ENCODE measurements around the gene ILF3.
A peak's percentile ranks its signal among the peaks of the same experiment; 100 is the strongest.

ILF3 gene

GRCh38 chr19:10631874-10632273 is 22.3 kb upstream of the ILF3 start:
- Mint-ChIP-seq H3K4me3 (no peak overlapping the region), H3K36me3 (ENCODE audit: insufficient read depth) (peaks cover 95% of the 10 kb centered on the region), H3K9me3 (no peaks in the 10 kb centered on the region), H3K4me1 (ENCODE audit: low read depth in 2 of 2) (peaks cover 4 to 14% of the 10 kb centered on the region in 2 donors), H3K27ac (no peak overlapping the region), H3K27me3 (no peaks in the 10 kb centered on the region)
- no peak for DNase-seq
- no peak for ATAC-seq (replicated peaks)

- Mint-ChIP-seq H3K36me3 (ENCODE audit: insufficient read depth) (peaks cover 93% of the 10 kb centered on the region), H3K4me3 (no peak overlapping the region), H3K4me1 (ENCODE audit: low read depth in 2 of 2) (peaks cover 10 to 21% of the 10 kb centered on the region in 2 donors), H3K27me3 (no peaks in the 10 kb centered on the region), H3K27ac (no peak overlapping the region), H3K9me3 (no peaks in the 10 kb centered on the region)
- DNase-seq (no peak), ATAC-seq (replicated peaks) (no peak)
Observed at GRCh38 chr19:10634430-10634829, 19.7 kb upstream of the ILF3 start.

GRCh38 chr19:10634963-10635362 is 19.2 kb upstream of the ILF3 start:
- H3K4me1 Mint-ChIP-seq (ENCODE audit: low read depth in 2 of 2), result peaks cover 10 to 21% of the 10 kb centered on the region in 2 donors
- peaks cover 91% of the 10 kb centered on the region for H3K36me3 Mint-ChIP-seq (ENCODE audit: insufficient read depth)

GRCh38 chr19:10636304-10636972 is 17.7 kb upstream of the ILF3 start:
- Mint-ChIP-seq H3K36me3 (ENCODE audit: insufficient read depth) (peaks cover 91% of the 10 kb centered on the region), H3K27ac (no peak overlapping the region), H3K4me3 (no peak overlapping the region), H3K27me3 (no peaks in the 10 kb centered on the region), H3K4me1 (ENCODE audit: low read depth in 2 of 2) (peaks cover 10 to 17% of the 10 kb centered on the region in 2 donors), H3K9me3 (no peaks in the 10 kb centered on the region)
- ATAC-seq (replicated peaks), result no peak
- no peak for DNase-seq

More at GRCh38 chr19:10634963-10635362, 19.2 kb upstream of the ILF3 start:
- H3K27ac Mint-ChIP-seq, result no peak overlapping the region
- H3K27me3 Mint-ChIP-seq, result no peaks in the 10 kb centered on the region
- no peak for DNase-seq
- no peaks in the 10 kb centered on the region for H3K9me3 Mint-ChIP-seq
- ATAC-seq (replicated peaks), result no peak
- H3K4me3 Mint-ChIP-seq, result no peak overlapping the region

GRCh38 chr19:10637894-10638293 is 16.3 kb upstream of the ILF3 start:
- no peak for ATAC-seq (replicated peaks)
- Mint-ChIP-seq H3K4me3 (no peak overlapping the region), H3K4me1 (ENCODE audit: low read depth in 2 of 2) (peaks cover 10 to 17% of the 10 kb centered on the region in 2 donors), H3K27me3 (no peaks in the 10 kb centered on the region), H3K27ac (peak overlapping the region; percentile 71 to 87), H3K36me3 (ENCODE audit: insufficient read depth) (peaks cover 91% of the 10 kb centered on the region), H3K9me3 (no peaks in the 10 kb centered on the region)
- no peak for DNase-seq

GRCh38 chr19:10639836-10640235 is 14.3 kb upstream of the ILF3 start:
- H3K4me3 Mint-ChIP-seq, result no peak overlapping the region
- H3K9me3 Mint-ChIP-seq, result no peaks in the 10 kb centered on the region
- H3K27me3 Mint-ChIP-seq, result no peaks in the 10 kb centered on the region
- DNase-seq, result no peak
- peaks cover 81% of the 10 kb centered on the region for H3K36me3 Mint-ChIP-seq (ENCODE audit: insufficient read depth)
- peak overlapping the region; percentile 60 to 77 for H3K27ac Mint-ChIP-seq
- ATAC-seq (replicated peaks), result peak; percentile 39
- H3K4me1 Mint-ChIP-seq (ENCODE audit: low read depth in 2 of 2), result peaks cover 18 to 25% of the 10 kb centered on the region in 2 donors

GRCh38 chr19:10640361-10640760 is 13.8 kb upstream of the ILF3 start:
- Mint-ChIP-seq H3K4me3 (no peak overlapping the region), H3K27me3 (no peaks in the 10 kb centered on the region), H3K36me3 (ENCODE audit: insufficient read depth) (peaks cover 76% of the 10 kb centered on the region), H3K9me3 (no peaks in the 10 kb centered on the region), H3K27ac (peak overlapping the region in 1 of 2 donors; percentile 25), H3K4me1 (ENCODE audit: low read depth in 2 of 2) (peaks cover 17 to 25% of the 10 kb centered on the region in 2 donors)
- ATAC-seq (replicated peaks) (no peak), DNase-seq (no peak)

- Mint-ChIP-seq H3K4me3 (no peak overlapping the region), H3K27me3 (no peaks in the 10 kb centered on the region), H3K4me1 (ENCODE audit: low read depth in 2 of 2) (peaks cover 17 to 21% of the 10 kb centered on the region in 2 donors), H3K9me3 (no peaks in the 10 kb centered on the region), H3K36me3 (ENCODE audit: insufficient read depth) (peaks cover 67% of the 10 kb centered on the region), H3K27ac (peak overlapping the region in 1 of 2 donors; percentile 25)
- ATAC-seq (replicated peaks) (no peak), DNase-seq (no peak)
Observed at GRCh38 chr19:10641248-10641647, 12.9 kb upstream of the ILF3 start.

GRCh38 chr19:10642473-10643171 is 11.5 kb upstream of the ILF3 start:
- no peaks in the 10 kb centered on the region for H3K27me3 Mint-ChIP-seq
- peaks cover 60% of the 10 kb centered on the region for H3K36me3 Mint-ChIP-seq (ENCODE audit: insufficient read depth)
- H3K27ac Mint-ChIP-seq, result peak overlapping the region; percentile 73 to 79
- ATAC-seq (replicated peaks) (no peak), DNase-seq (no peak)
- no peaks in the 10 kb centered on the region for H3K9me3 Mint-ChIP-seq
- no peak overlapping the region for H3K4me3 Mint-ChIP-seq
- H3K4me1 Mint-ChIP-seq (ENCODE audit: low read depth in 2 of 2), result peaks cover 14 to 17% of the 10 kb centered on the region in 2 donors

- DNase-seq (no peak), ATAC-seq (replicated peaks) (no peak)
- H3K36me3 Mint-ChIP-seq (ENCODE audit: insufficient read depth), result peaks cover 53% of the 10 kb centered on the region
- H3K4me1 Mint-ChIP-seq (ENCODE audit: low read depth in 2 of 2), result peaks cover 8 to 11% of the 10 kb centered on the region in 2 donors
- H3K9me3 Mint-ChIP-seq, result no peaks in the 10 kb centered on the region
- H3K27me3 Mint-ChIP-seq, result no peaks in the 10 kb centered on the region
- H3K4me3 Mint-ChIP-seq, result peak overlapping the region in 1 of 2 donors; percentile 46
- H3K27ac Mint-ChIP-seq, result peak overlapping the region; percentile 73 to 79
Observed at GRCh38 chr19:10643172-10643967, 10.8 kb upstream of the ILF3 start.

- Mint-ChIP-seq H3K36me3 (ENCODE audit: insufficient read depth) (peaks cover 48% of the 10 kb centered on the region), H3K4me3 (no peak overlapping the region), H3K27me3 (no peaks in the 10 kb centered on the region), H3K9me3 (no peaks in the 10 kb centered on the region), H3K27ac (peak overlapping the region; percentile 73 to 79), H3K4me1 (ENCODE audit: low read depth in 2 of 2) (peaks cover 8 to 11% of the 10 kb centered on the region in 2 donors)
- no peak for ATAC-seq (replicated peaks)
- DNase-seq, result no peak
Observed at GRCh38 chr19:10643968-10644259, 10.2 kb upstream of the ILF3 start.

GRCh38 chr19:10644260-10645007 is 9.7 kb upstream of the ILF3 start:
- Mint-ChIP-seq H3K4me1 (ENCODE audit: low read depth in 2 of 2) (peaks cover 8% of the 10 kb centered on the region in 2 donors), H3K36me3 (ENCODE audit: insufficient read depth) (peaks cover 43% of the 10 kb centered on the region), H3K4me3 (no peak overlapping the region), H3K27ac (peak overlapping the region; percentile 73 to 79), H3K9me3 (no peaks in the 10 kb centered on the region), H3K27me3 (no peaks in the 10 kb centered on the region)
- ATAC-seq (replicated peaks), result peak; percentile 97
- peak; percentile 84 to 85 (median 85) for DNase-seq
